Measurements from ENCODE around the gene SV2C.
A peak's percentile ranks its signal among the peaks of the same experiment; 100 is the strongest.

Gene SV2C

GRCh38 chr5:76388791-76389512 lies 305.8 kb downstream of the SV2C start:
- no peak for DNase-seq

DNA sequence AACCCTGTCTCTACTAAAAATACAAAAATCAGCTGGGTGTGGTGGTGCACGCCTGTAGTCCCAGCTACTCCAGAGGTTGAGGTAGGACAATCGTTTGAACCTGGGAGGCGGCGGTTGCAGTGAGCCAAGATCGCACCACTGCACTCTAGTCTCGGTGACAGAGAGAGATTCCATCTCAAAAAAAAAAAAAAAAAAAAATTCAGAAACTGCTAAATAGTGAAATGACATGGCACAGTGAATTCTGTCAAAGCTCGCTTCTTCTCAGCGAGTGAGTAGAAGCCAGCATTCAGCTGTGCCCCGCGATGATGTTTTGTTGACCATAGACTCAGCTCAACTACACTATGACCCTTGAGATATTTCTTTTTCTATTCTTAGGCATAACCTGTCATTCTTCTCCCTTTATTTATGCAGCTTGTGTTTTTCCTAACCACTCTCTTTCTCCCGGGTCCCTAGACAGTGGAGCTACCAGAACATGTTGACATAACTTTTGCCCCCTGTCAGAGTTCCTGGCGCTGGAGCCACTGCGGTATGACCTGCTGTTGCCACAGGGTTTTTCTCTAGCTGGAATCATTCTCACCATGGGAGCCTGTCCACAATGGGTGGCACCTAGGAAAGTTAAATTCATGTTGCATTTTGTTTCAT lies 306.5 kb downstream of the SV2C start:
- no peak for DNase-seq

DNA sequence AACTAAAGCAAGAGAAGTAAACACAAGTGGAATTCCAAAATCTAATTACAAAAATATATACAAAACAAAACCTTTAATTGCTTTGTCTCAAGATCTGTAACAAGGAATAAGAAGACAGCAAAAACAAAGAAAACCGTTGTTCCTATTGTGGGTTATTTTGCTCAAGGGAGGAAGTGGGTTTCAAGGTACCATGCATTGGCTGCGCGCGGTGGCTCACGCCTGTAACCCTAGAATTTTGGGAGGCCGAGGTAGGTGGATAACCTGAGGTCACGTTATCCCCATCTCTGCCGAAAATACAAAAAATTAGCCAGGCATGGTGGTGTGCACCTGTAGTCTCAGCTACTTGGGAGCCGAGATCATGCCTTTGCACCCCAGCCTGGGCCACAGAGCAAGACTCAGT lies 307.8 kb downstream of the SV2C start:
- peak; percentile 48 for DNase-seq

DNA sequence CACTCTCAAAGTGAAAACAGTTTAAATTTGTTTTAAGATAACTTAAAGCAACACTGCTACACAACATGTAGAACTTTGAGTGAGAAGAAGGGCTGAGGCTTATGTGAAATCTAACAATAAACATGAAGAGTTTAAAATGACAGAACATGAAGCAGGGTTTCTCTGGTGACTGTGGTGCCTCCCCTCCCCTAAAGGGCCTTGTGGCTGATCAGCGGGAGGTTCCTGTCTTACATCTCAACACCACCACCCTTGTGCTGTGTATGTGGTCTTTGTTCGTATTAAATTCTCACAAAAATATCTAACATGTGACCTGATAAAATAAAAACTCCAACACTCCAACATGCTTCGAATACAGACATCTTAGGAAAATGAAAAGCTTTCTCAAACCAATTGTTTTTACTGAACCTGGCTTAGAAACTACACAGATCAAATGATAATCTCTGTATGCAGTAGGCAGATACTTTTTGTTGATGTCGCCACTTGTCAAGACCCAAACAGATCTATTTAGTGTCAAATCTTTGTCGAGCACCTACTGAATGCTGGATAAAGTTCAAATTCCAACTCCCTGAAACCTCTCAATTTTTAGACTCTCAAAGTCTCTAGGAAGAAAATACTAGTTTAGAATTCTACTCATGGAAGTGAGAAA lies 310.0 kb downstream of the SV2C start:
- peak; percentile 46 for DNase-seq

DNA sequence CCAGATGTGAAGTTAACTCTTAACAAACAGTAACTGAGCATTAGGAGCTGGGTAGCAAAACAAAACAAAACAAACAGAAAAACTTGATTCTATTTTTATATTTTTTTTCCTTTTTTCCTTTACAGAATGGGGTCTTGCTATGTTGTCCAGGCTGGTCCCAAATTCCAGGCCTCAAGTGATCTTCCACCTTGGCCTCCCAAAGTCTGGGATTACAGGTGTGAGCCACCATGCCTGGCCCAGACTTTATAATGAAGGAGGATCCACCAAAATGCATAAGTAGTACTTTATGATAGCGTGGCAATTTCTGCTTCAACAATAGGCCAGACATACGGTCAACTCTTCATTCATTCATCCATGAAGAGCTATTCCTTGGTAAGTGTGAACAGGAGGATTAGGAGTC lies 314.0 kb downstream of the SV2C start:
- DNase-seq = no peak

DNA sequence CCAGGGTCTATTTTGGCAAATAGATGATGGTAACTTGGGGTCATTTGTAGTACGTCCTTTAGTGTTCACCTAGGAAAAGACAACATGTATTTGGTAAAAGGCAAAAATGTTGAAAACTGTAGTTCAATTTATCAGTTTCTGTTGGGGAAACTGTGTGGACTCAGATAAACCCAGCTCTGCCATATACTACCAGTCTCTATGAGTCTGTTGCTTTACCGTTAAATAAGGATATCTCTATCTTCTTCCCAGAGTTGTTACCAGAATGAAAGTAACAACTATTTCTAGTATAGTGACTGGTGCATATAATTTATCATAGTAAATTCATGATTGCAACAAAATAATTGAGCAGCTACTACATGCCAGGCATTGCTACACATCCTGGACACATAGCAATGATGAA lies 316.1 kb downstream of the SV2C start:
- no peak for DNase-seq

DNA sequence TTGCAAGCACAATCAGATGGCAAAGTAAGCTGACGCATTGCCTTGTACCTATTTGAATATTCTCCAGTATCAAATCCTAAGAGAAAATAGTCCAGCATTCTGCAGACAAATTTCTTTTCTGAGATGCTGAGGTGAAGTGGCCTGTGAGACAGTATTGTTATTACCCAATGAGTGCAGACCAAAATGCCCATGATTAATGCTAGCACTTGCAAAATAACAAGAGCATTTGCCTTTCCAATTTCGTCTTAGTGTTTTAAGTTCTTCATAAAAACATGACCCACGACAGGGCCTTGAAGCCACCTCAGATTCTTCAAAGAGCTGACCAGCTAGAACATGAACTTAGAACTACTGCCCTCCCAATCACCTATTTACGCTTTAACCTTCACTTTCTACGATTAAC lies 317.3 kb downstream of the SV2C start:
- DNase-seq = no peak

DNA sequence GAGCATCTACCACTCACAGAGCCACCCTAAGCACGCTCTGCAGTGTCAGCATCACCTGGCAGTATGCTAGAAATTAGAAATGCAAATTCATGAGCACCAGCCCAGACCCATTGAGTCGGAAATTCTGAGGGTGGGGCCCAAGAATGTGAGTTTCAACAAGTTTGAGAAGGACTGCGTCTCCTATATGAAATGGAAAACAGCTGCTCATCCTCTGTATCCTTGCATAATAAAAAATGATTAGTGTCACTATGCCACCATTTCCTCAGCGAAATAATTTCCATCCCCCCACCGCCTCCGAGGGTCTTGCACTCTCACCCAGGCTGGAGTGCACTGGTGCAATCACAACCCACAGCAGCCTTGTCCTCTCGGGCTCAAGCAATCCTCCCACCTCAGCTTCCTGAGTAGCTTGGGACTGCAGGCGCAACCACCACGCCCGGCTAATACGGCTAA lies 318.6 kb downstream of the SV2C start:
- peak; percentile 28 for DNase-seq

DNA sequence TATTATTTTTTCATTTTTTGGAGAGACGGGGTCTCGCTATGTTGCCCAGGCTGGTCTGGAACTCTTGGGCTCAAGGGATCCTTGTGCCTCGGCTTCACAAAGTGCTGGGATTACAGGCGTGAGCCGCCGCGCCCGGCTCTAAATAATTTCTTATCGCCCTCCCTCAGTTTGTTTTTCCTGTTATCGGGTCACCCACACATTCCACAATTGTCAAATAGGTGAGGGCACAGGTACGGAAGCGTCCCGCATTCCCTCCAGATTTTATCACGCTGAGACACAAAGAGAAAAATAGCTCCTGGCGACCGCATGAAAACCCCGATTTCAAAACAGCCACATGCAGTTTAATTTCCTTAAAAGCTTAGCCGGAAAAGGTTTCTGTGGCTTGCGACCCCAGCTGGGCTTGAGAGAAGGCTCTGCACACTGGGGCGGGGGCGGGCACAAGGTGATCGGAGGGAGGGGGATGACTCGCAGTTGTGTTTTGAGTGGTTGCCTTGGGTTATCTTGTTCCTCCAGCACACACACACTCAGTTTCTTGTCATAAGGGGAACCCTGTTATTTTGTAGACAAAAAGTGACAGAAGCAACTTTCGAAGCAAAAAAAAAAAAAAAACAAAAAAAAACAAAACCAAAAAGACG lies 319.2 kb downstream of the SV2C start:
- peak; percentile 88 for DNase-seq

- DNase-seq = peak; percentile 88
These were observed 319.9 kb downstream of the SV2C start, which contains the start of gene IQGAP2 for GRCh38 chr5:76402886-76403765. TSS of gene IQGAP2 (plus strand) at chr5:76403285. CDS start at chr5:76403546, 261 bp downstream.
